Effector CD4-positive, alpha-beta T cell (primary cell): ENCODE data around the gene SAPCD2.
"Not testable (repeated sequence)": the region's sequence is repeated elsewhere in the genome, so short reads cannot be mapped to it uniquely, and the experiment has no call there.

Experiments used
- DNase-seq: peaks from one replicate; pipeline ENCODE4 v3.0.0-alpha.2; 2020
- total RNA-seq: gene quantifications from one replicate; lab custom pipeline; 2026; lab: John Stamatoyannopoulos, UW

SAPCD2 gene, protein sequence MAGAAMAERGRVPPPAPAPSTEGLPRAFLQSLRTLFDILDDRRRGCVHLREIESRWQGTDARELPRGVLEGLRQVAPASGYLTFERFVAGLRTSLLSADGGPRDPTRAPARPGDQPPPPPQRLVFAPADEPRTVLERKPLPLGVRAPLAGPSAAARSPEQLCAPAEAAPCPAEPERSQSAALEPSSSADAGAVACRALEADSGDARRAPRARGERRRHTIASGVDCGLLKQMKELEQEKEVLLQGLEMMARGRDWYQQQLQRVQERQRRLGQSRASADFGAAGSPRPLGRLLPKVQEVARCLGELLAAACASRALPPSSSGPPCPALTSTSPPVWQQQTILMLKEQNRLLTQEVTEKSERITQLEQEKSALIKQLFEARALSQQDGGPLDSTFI
- total RNA-seq = 1.9 reads per million, percentile 2 among the genes with 10 or more reads in this experiment

DNA sequence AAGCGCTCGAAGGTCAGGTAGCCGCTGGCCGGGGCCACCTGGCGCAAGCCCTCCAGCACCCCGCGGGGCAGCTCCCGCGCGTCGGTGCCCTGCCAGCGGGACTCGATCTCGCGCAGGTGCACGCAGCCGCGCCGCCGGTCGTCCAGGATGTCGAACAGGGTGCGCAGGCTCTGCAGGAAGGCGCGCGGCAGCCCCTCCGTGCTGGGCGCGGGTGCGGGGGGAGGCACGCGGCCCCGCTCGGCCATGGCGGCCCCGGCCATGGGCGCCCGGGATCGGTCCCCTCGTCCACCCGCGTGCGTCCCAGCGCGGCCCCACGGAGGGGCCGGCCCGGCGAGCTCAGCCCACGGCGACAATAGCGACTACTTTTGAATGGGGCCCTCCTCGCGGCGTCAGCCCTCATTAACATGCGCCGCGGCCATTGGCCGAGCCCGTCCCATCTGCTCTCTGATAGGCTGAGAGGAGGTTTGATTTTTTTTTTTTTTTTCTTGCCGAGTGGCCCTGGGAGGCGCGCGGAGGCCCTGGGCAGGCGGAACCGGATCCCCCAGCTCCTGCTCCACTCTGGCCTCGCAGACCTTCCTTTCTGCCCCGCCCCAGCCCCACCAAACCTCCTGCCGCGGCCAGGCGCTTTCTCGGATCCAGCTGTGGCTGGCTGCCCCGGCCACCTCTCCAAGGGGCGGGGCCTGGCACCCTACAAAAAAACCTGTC lies at the start of gene SAPCD2:
Gene SAPCD2, minus strand, starts transcription at position 357 of the 705 bp plus-strand sequence. Its CDS starts 97 bp downstream, at position 260.
- DNase-seq = peak; percentile 79

- not testable (repeated sequence) for DNase-seq
Measured at GRCh38 chr9:137118092-137118603, 47.8 kb upstream of the SAPCD2 start.

DNA sequence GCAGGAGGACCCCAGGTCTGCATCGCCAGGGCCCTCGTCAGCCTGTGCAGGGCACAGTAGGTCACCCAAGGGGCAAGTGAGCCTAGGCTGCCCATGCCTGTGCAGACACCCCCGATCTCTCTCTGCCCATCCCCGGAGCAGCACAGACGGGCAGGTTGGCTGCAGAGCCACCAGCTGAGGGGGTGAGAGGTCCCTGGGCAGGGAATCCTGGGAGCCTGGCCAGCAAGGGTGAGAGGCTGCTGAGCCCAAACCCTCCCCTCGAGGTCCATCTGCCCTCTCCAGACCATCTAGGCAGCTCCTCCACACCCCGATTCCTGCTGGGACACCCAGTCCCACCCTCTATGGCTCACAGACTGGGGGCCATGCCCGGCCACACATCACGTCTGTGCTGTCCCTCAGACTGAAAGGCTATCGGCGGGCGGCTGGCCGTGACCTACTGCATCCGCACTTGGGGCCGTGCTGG lies 46.9 kb upstream of the SAPCD2 start:
- no peak for DNase-seq

- no peak for DNase-seq
Measured at GRCh38 chr9:137116728-137117127, 46.4 kb upstream of the SAPCD2 start.

GRCh38 chr9:137116027-137116507 lies 45.7 kb upstream of the SAPCD2 start:
- DNase-seq = no peak

- no peak for DNase-seq
Measured at GRCh38 chr9:137115394-137116026, 45.2 kb upstream of the SAPCD2 start.

GRCh38 chr9:137114613-137115393 lies 44.4 kb upstream of the SAPCD2 start, which contains the start of gene DPP7:
TSS of gene DPP7 (minus strand) at chr9:137114733. CDS start at chr9:137114713, 20 bp downstream.
- DNase-seq = peak; percentile 75

DNA sequence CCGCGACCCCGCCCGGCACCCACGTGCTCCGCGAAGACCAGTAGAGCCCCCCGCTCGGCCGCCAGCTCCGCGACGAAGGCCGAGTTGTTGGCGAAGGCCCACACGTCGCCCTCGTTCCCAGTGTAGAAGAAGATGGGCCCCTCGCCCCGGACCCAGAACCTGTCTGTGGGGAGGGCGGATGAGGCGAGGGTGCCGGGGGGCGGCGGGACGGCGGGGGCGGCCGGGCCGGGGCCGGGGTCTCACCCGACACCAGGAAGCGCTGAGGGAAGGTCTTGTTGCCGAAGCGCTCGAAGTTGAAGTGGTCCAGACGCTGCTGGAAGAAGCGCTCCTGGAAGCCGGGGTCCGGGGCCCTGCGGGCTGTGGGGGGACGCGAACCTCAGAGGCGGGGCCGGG lies 43.9 kb upstream of the SAPCD2 start:
- DNase-seq = no peak

DNA sequence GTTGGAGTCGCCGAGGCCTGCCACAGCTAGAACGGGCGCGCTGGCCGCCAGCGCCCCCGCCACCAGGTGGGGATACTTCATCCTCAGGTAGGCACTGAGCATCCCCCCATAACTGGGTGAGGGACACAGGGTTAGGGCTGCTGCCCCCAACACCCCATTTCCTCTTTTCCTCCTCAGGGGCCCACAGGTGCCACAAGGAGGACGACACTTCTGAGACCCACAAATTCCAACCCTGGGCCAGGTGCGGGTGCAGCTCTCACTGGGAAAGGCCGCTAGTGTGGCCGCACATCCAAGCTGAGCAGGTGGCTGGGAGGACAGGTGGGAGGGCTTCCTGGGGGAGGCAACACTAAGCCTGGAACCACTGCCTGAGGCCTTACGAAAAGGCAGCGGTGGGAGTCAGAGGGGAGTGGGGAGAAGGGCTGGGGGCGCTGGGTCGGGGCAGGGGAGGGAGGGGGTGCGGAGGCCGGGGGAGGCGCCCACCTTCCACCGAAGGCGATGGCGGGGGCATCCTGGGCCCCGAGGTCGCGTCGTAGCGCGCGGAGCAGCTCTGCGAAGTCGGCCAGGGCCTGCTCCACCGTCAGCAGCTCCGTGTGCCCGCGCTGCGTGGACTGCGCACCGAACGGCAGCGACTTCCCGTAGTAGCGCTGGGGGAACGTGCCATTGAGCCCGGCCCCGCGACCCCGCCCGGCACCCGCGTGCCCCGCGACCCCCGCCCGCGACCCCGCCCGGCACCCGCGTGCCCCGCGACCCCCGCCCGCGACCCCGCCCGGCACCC lies 43.2 kb upstream of the SAPCD2 start:
- no peak for DNase-seq

DNA sequence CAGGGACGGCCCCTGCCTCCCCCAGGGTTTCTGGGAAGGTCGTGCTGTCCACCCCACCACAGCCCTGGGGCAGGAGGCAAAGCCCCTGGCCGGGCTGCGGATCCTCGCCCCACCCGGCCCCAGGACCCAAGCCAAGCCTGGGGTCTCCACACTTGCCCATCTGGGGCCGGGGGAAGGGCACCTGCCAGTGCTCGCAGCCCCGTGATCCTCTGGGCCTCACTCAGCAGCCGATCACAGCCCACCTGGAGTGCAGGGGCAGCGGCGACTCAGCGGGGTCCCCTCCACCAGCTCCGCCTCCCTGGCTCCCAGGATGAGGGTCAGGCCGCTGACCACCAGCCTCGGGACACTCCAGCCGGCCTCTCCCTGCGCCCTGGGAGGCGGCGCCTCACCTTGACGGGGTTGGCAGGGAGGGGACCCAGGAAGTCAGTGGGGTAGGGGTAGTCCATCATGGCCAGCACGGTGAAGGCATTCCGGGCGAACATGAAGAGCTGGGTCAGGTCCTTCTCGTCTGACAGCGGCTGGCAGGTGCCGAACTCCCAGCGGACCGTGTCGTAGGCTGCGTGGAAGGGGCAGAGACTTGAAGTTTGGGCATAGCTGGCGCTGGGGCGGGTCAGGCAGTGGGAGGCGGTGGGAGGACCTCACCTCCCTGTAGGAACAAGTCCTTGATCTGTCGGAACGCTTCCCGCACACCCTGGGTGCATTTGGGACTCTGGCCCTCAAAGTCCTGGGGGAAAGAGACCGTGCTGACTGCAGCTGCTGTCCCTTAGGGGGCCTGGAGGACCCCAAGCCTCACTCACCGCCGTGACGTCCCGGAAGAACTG lies 42.4 kb upstream of the SAPCD2 start:
- no peak for DNase-seq

DNA sequence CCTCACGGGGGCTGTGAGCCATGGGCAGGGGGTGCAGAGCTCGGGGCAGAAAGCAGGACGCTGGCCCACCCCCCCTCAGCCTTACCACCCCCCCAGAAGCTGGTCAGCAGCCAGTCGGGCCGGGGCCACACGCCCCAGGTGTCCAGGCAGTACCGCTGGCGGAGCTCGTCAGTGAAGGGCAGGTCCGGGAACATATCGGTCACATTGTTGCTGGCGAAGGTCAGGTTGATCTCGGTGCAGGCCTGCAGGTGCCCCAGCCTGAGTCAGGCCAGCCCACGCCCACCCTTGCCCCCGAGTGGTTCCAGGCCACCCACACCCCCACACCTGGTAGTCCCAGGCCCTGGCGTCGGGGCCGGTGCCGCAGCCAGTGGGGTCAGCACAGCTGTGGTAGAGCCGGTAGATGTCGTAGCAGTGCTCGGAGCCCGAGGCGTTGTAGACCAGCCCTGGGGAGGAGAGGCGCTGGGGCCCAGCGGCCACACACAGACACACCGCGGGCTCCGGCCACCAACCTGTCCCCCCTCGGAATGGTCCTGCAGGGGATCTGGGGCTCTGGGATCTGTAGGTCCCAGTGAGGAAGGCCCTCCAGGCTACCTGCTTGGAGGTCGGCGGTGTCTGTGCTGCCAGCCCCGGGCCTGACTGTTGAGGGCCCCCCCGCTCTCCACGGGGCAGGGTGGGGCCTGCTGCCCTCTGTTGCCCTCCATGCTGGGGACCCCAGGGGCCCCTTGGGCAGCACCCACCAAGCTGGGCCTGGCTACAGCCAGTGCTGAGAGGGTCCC lies 41.6 kb upstream of the SAPCD2 start:
- no peak for DNase-seq

DNA sequence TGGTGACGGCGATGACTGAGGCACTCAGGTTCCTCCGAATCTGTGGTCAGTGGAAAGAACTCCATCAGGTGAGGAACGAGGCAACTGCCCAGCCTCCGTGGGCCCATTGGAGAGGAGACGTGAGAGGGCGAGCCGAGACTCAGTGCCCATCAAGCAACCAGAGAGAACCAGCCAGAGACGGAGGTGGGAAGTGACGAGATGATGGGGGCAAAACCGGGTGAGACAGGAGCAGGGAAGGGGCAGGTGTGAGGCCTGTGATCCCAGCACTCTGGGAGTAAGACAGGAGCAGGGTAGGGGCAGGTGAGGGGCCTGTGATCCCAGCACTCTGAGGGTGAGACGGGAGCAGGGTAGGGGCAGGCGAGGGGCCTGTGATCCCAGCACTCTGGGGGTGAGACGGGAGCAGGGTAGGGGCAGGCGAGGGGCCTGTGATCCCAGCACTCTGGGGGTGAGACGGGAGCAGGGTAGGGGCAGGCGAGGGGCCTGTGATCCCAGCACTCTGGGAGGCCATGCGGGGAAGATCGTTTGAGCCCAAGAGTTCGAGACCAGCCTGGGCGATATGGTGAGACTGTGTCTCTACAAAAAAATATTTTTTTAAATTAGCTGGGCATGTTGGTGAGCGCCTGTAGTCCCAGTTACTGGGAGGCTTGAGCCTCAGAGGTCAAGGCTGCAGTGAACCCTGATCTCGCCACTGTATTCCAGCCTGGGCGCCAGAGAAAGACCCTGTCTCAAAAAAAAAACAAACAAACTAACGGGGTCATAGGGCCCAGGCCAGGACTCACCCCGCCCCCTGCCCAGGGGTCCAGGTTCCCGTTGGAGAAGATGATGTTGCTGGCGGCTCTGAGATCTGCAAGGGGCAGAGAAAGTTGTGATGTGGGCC lies 40.8 kb upstream of the SAPCD2 start:
- DNase-seq = no peak

DNA sequence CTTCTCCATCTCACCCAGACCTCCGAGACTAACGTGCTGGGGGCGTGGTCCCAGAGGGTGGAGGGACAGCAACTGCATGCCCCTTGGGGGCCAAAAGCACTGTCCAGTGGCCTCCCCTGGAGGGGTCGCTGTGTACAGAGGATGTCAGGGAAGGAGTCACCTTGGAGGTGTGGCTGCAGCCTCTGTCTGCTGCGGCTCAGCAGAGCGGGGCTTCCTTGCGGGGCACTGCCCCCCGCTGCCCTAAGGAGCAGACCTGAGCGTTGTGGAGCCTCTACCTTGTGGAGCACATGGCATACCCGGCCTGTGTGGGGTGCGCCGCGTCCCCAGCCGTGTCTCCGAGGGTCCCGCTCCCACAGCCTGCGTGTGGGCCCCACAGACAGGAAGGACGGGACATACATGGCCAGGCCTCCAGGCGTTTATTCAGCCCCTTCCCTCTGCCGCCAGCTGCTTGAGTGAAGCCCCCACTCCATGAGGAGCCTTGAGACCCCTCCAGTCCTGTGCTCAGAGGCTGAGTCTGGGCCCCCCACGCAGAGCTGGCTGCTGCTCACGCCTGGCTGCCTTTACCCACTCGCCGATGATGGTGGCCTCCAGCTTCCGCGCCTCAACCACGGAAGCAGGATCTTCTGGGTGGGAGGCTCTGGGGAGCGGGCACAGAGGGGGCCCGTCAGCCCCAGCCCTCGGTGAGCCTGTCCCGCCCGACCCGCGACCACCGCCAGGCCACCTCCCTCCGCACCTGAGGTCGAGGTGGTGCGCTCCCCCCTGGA lies 40.0 kb upstream of the SAPCD2 start:
- no peak for DNase-seq

- DNase-seq = no peak
Measured at GRCh38 chr9:137109250-137110146, 39.1 kb upstream of the SAPCD2 start.

DNA sequence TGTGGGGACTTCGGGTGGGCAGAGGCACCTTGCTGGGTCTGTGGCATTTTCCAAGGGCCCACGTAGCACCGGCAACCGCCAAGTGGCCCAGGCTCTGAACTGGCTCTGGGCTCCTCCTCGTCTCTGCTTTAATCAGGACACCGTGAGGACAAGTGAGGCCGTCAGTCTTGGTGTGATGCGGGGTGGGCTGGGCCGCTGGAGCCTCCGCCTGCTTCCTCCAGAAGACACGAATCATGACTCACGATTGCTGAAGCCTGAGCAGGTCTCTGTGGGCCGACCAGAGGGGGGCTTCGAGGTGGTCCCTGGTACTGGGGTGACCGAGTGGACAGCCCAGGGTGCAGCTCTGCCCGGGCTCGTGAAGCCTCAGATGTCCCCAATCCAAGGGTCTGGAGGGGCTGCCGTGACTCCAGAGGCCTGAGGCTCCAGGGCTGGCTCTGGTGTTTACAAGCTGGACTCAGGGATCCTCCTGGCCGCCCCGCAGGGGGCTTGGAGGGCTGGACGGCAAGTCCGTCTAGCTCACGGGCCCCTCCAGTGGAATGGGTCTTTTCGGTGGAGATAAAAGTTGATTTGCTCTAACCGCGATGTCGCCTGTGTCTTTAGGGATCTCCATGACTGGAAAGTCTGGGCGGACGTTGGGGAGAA lies 38.4 kb upstream of the SAPCD2 start:
- no peak for DNase-seq

GRCh38 chr9:137107982-137108381 lies 37.6 kb upstream of the SAPCD2 start:
- no peak for DNase-seq
